GM11168 (cell line): ENCODE data around the gene HMGCL.
"Not testable (repeated sequence)": the region's sequence is repeated elsewhere in the genome, so short reads cannot be mapped to it uniquely, and the experiment has no call there.

Experiments used
- in situ Hi-C: fragments of 300-500 bp; cut with MboI; formaldehyde crosslinking; loops from one replicate; pipeline ENCODE4 v1.12.0; 2022; ENCODE audit warnings: low sequenced_read_pairs; ENCODE audit not compliant: unreplicated experiment

The HMGCL gene

GRCh38 chr1:23825076-23825761 is at the start of gene HMGCL:
TSS of gene HMGCL (minus strand) at chr1:23825429. CDS start at chr1:23825415, 14 bp downstream.
- in situ Hi-C loops = no loop called here

GRCh38 chr1:23872421-23872820 is 47.2 kb upstream of the HMGCL start:
- in situ Hi-C loops = no loop called here

GRCh38 chr1:23869051-23869450 is 43.8 kb upstream of the HMGCL start:
- in situ Hi-C loops = no loop called here

GRCh38 chr1:23868557-23869016 is 43.4 kb upstream of the HMGCL start:
- in situ Hi-C loops = no loop called here

GRCh38 chr1:23867895-23868556 is 42.8 kb upstream of the HMGCL start, which contains the start of gene FUCA1:
TSS of gene FUCA1 (minus strand) at chr1:23868290. CDS start at chr1:23868286, 4 bp downstream.
- in situ Hi-C loops = no loop called here

GRCh38 chr1:23867542-23867894 is 42.3 kb upstream of the HMGCL start:
- in situ Hi-C loops = no loop called here

- in situ Hi-C loops = no loop called here
These were observed 40.3 kb upstream of the HMGCL start for GRCh38 chr1:23865543-23865930.

GRCh38 chr1:23864801-23865542 is 39.7 kb upstream of the HMGCL start:
- in situ Hi-C loops = no loop called here

GRCh38 chr1:23862640-23863039 is 37.4 kb upstream of the HMGCL start:
- in situ Hi-C loops = no loop called here

- in situ Hi-C loops = no loop called here
These were observed 29.3 kb upstream of the HMGCL start for GRCh38 chr1:23854568-23854967.

- in situ Hi-C loops = not testable (repeated sequence)
These were observed 27.9 kb upstream of the HMGCL start for GRCh38 chr1:23853124-23853523.

- in situ Hi-C loops = not testable (repeated sequence)
These were observed 26.2 kb upstream of the HMGCL start for GRCh38 chr1:23851406-23851805.

- in situ Hi-C loops = no loop called here
These were observed 23.7 kb upstream of the HMGCL start for GRCh38 chr1:23848673-23849616.

- in situ Hi-C loops = not testable (repeated sequence)
These were observed 22.4 kb upstream of the HMGCL start for GRCh38 chr1:23847482-23848095.

GRCh38 chr1:23845163-23845562 is 19.9 kb upstream of the HMGCL start:
- in situ Hi-C loops = no loop called here

GRCh38 chr1:23843644-23844043 is 18.4 kb upstream of the HMGCL start:
- in situ Hi-C loops = no loop called here

GRCh38 chr1:23838401-23838866 is 13.2 kb upstream of the HMGCL start:
- in situ Hi-C loops = no loop called here

GRCh38 chr1:23837908-23838307 is 12.7 kb upstream of the HMGCL start:
- in situ Hi-C loops = no loop called here

- in situ Hi-C loops = no loop called here
These were observed 10.8 kb upstream of the HMGCL start for GRCh38 chr1:23836037-23836436.
